Left renal cortex interstitium (tissue), 4 donors: ENCODE measurements around the gene P4HA2. TPM values are rescaled to one million over a fixed set of nuclear protein-coding genes. Genes with fewer than 3 reads are reported as not detected.
"Not testable (repeated sequence)": the region's sequence is repeated elsewhere in the genome, so short reads cannot be mapped to it uniquely, and the experiment has no call there.

Experiments
- DNase-seq, 4 donors: peaks; one replicate each; pipeline ENCODE4 v3.0.0-alpha.2; 2013; ENCODE audit warnings: low read depth in 4 of 4, low spot score in 2 of 4, missing footprints in 1 of 4
- polyA plus RNA-seq, 4 donors: library from polyadenylated mRNA; unstranded; fragments of 120-200 nt; gene quantifications; one replicate each; pipeline ENCODE4 v1.2.1, GENCODE V29; 2013; ENCODE audit not compliant: insufficient read length in 4 of 4

Gene P4HA2
- polyA plus RNA-seq, 4 donors: 28.2 to 35.2 (median 33.6) TPM

DNA sequence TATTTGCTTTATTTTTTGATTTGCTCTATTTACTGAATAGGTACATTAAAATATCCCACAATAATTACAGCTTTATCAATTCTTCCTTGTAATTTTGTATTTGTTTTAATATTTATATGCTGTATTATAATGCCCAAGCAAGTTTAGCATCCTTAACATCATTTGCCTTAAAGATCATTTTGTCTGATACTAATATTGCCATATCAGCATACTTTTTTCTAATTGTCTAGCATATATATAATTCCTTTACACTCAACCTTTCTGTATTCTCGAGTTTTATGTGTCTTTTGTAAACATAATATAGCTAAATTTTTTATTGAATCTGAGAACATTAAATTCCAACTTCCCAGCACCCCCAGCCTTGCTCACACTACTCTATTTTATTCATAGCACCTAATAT, 64.7 kb downstream of the P4HA2 start:
- no peak for DNase-seq

- DNase-seq: not testable (repeated sequence)
These were observed 65.9 kb downstream of the P4HA2 start for GRCh38 chr5:132161574-132162326.

DNA sequence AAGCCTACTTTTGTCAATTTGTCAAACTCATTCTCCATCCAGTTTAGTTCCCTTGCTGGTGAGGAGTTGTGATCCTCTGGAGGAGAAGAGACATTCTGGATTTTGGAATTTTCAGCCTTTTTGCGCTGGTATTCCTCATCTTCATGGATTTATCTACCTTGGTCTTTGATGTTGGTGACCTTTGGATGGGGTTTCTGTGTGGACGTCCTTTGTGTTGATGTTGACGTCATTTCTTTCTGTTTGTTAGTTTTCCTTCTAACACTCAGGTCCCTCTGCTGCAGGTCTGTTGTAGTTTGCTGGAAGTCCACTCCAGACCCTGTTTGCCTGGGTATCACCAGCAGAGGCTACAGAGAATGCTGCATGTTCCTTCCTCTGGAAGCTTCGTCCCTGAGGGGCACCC, 71.2 kb downstream of the P4HA2 start:
- no peak for DNase-seq

- no peak for DNase-seq
These were observed 77.1 kb downstream of the P4HA2 start for GRCh38 chr5:132150565-132150964.

DNA sequence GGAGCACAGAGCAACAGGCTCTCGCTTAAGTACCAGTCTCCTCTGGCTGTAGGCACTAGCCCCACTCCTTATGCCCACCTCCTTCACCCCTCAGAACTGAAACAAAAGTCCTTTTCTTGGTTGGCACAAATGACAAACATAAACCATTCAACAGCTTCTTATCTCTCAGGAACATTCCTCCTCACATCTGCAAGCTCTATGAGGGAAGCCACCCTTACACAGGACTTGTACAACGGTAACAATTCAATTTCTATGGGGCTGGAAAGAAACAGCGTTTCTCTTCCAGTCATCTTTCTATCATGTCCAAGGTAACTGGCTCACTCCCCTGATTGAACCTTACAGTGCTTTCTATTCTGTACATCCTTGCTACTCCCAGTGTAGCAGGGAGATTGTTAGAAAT, 80.0 kb downstream of the P4HA2 start:
- no peak for DNase-seq

GRCh38 chr5:132145326-132145725, 82.3 kb downstream of the P4HA2 start:
- not testable (repeated sequence) for DNase-seq

- DNase-seq: no peak
These were observed 84.5 kb downstream of the P4HA2 start for GRCh38 chr5:132143148-132143547.

- no peak for DNase-seq
These were observed 85.2 kb downstream of the P4HA2 start for GRCh38 chr5:132142459-132142858.

Other genes with a start within 250 kb of the P4HA2 start
- 1 to 10 TPM; 1.7 to 2.6 (median 2.2) TPM for gene ACSL6, start 216.2 kb downstream of the P4HA2 start, polyA plus RNA-seq
- not detected for gene IL3, start 167.2 kb downstream of the P4HA2 start, polyA plus RNA-seq
- not detected for gene CSF2, start 154.1 kb downstream of the P4HA2 start, polyA plus RNA-seq
- 10 to 100 TPM; 12.5 to 21.7 (median 16.3) TPM for gene PDLIM4, start 29.8 kb upstream of the P4HA2 start, polyA plus RNA-seq
- gene SLC22A4, start 66.5 kb upstream of the P4HA2 start, polyA plus RNA-seq: 1 to 10 TPM; 4.6 to 9.2 (median 6.3) TPM
- gene SLC22A5, start 141.9 kb upstream of the P4HA2 start, polyA plus RNA-seq: 10 to 100 TPM; 32.2 to 57.3 (median 48.5) TPM